Measurements from ENCODE around the gene PDE12.
A peak's percentile ranks its signal among the peaks of the same experiment; 100 is the strongest.
"Not testable (repeated sequence)": the region's sequence is repeated elsewhere in the genome, so short reads cannot be mapped to it uniquely, and the experiment has no call there.

Gene PDE12

GRCh38 chr3:57596495-57597126, 40.5 kb downstream of the PDE12 start:
- peak overlapping the region; percentile 99 for H3K4me3 ChIP-seq (ENCODE audit: low read depth, low read length)
- TF ChIP-seq CTCF (conservative IDR thresholded peaks at IDR 0.05; ENCODE audit: low read depth, low read length) = no peak
- DNase-seq (ENCODE audit: low read depth) = peak; percentile 98

DNA sequence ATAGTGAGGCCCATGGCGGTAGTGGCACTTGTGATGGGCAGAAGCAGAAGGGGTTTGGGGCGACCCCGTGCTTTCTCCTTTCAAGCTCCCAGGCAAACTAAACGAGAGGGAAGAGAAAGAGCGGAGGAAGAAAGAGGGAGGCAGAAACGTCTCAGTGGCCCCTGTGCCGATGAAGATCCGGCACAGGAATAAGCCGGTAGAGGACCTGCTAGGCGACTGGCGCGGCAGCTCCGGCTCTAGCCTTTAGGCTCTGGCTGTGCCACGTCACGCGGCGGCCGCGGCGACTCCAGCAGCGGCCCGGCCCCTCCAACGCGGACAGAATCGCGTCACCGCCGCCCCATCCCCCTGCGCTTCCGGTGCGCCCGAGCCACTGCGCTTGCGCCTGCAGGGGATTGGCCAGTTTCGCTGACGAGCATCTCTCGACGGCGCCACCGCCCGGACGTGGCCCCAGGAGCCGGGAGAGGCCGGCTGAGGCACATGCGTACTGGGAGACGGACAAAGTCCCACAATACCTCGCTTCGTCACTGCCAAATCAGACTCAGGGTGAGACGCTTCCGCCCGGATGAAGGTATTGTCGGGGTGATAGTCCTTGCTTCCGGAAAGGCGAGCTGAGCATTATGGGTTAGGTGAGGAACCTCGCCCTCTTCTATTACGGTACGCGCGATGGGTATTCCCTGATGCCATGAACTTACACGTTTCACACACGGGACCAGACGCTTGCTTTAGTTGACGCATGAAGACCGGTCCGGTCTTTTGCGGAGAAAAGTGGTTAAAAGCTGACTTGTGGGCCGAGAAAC, 41.3 kb downstream of the PDE12 start, which contains the start of gene ARF4:
Gene ARF4, minus strand, starts transcription at position 218 of the 797 bp plus-strand sequence. Its CDS starts 204 bp downstream, at position 14.
- TF ChIP-seq CTCF (conservative IDR thresholded peaks at IDR 0.05; ENCODE audit: low read depth, low read length) = peak; percentile 31

DNA sequence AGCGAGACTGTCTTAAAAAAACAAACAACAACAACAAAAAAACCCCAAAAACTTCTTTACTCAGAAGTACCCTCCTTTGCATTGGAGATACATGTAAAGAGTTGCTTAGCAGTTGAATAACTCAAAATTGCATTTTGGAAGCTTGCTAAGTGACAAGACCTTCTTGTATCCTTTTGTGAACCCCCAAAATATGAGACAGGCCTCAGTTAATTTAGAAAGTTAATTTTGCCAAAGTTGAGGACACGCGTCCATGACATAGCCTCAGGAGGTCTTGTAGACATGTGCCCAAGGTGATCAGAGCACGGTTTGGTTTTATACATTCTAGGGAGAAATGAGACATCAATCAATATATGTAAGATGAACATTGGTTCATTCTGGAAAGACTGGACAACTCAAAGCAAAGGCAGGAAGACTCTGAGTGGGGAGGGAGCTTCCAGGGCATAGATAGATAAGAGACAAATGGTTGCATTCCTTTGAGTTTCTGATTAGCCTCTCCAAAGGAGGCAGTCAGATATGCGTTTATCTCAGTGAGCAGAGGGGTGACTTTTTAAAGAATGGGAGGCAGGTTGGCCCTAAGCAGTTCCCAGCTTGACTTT, 42.8 kb downstream of the PDE12 start:
- DNase-seq (ENCODE audit: low read depth) = no peak
- peak overlapping the region; percentile 68 for H3K4me3 ChIP-seq (ENCODE audit: low read depth, low read length)

More for the DNA sequence above, 41.3 kb downstream of the PDE12 start, which contains the start of gene ARF4:
- peak; percentile 100 for DNase-seq (ENCODE audit: low read depth)
- H3K4me3 ChIP-seq (ENCODE audit: low read depth, low read length) = peak within 1 kb of the TSS; percentile 99

GRCh38 chr3:57600195-57600594, 44.1 kb downstream of the PDE12 start:
- DNase-seq (ENCODE audit: low read depth) = no peak
- no peak overlapping the region for H3K4me3 ChIP-seq (ENCODE audit: low read depth, low read length)
- no peak for TF ChIP-seq CTCF (conservative IDR thresholded peaks at IDR 0.05; ENCODE audit: low read depth, low read length)

More for the DNA sequence above, 42.8 kb downstream of the PDE12 start:
- TF ChIP-seq CTCF (conservative IDR thresholded peaks at IDR 0.05; ENCODE audit: low read depth, low read length) = no peak

DNA sequence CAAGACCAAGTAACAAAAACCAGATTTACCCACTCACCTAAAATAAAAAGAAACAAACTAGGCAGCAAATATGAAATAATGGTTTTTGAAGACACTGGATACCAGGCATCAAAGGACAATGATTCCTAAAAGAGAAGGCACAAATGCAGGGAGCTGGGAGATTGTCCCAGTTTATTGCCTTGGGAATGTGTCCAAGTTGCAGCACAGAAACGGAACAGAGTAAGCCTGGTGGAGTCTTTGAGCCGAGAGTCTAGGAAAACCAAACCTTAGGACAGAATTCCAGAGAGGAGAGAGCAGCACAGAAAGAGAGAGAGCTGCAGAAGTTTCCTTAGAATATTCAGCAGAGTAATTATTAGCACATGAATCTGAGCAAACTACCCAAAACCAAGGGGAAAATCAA, 48.9 kb downstream of the PDE12 start:
- TF ChIP-seq CTCF (conservative IDR thresholded peaks at IDR 0.05; ENCODE audit: low read depth, low read length) = no peak

DNA sequence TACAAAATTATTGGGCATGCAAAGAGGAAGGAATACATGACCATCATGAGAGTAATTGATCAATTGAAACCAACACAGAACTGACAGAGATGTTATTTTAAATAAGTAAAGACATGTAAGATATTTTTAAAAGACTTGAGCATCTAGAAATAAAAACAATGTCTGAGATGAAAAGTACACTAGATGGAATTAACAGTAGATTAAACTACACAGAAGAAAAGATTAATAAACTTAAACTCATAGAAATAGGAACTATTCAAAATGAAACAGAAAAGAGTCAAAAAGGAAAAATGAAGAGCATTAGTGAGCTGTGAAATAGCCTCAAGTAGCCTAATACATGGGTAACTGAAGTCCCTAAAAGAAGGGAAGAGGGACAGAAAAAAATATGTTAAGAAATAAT, 49.6 kb downstream of the PDE12 start:
- no peak for TF ChIP-seq CTCF (conservative IDR thresholded peaks at IDR 0.05; ENCODE audit: low read depth, low read length)
- H3K4me3 ChIP-seq (ENCODE audit: low read depth, low read length) = no peak overlapping the region
- no peak for DNase-seq (ENCODE audit: low read depth)

More for the DNA sequence above, 48.9 kb downstream of the PDE12 start:
- DNase-seq (ENCODE audit: low read depth) = no peak
- no peak overlapping the region for H3K4me3 ChIP-seq (ENCODE audit: low read depth, low read length)

DNA sequence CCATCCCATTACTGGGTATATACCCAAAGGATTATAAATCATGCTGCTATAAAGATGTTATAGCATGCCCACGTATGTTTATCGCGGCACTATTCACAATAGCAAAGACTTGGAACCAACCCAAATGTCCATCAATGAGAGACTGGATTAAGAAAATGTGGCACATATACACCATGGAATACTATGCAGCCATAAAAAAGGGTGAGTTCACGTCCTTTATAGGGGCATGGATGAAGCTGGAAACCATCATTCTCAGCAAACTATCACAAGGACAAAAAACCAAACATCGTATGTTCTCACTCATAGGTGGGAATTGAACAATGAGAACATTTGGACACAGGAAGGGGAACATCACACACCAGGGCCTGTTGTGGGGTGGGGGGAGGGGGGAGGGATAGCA, 55.8 kb downstream of the PDE12 start:
- not testable (repeated sequence) for H3K4me3 ChIP-seq (ENCODE audit: low read depth, low read length); DNase-seq (ENCODE audit: low read depth)
